ENCODE results near the gene SIGMAR1. TPM values are rescaled to one million over a fixed set of nuclear protein-coding genes. Genes with fewer than 3 reads are reported as not detected.
"Not testable (repeated sequence)": the region's sequence is repeated elsewhere in the genome, so short reads cannot be mapped to it uniquely, and the experiment has no call there.

Gene SIGMAR1
- total and polyA plus RNA-seq, 10 donors, result 19.4 to 39.7 (median 27.6) TPM

DNA sequence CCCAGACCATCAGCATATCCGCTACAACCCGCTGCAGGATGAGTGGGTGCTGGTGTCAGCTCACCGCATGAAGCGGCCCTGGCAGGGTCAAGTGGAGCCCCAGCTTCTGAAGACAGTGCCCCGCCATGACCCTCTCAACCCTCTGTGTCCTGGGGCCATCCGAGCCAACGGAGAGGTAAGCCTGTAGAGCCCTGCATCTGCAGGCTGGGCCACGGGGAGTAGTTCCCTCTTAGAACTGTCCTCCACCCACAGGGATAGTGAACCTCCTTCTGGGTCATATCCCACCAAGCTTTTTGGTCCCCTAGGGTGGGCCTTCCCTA lies 9.5 kb upstream of the SIGMAR1 start:
- H3K27ac ChIP-seq, result peak overlapping the region; percentile 83 to 95 (median 88)
- WGBS, 5 donors, result 0 to 3% (median 0%) methylated on average over 5 to 8 of the region's 8 CpGs
- H3K4me3 ChIP-seq, result peak overlapping the region; percentile 68 to 99 (median 90)
- TF ChIP-seq POLR2A (IDR thresholded peaks at IDR 0.05) (no peak), POLR2AphosphoS5 (IDR thresholded peaks at IDR 0.05) (no peak)
- no peak for DNase-seq
- peaks cover 0 to 38% (median 25%) of the 10 kb centered on the region in 6 donors for H3K36me3 ChIP-seq
- peaks cover 17 to 58% (median 26%) of the 10 kb centered on the region in 6 donors for H3K4me1 ChIP-seq
- no peaks in the 10 kb centered on the region for H3K27me3 ChIP-seq (replicated peaks in 1 of 7)
- H3K9me3 ChIP-seq, result no peaks in the 10 kb centered on the region
- intact Hi-C loops (cut with DNase I; ENCODE audit: low total_unique reads), result no loop called here

DNA sequence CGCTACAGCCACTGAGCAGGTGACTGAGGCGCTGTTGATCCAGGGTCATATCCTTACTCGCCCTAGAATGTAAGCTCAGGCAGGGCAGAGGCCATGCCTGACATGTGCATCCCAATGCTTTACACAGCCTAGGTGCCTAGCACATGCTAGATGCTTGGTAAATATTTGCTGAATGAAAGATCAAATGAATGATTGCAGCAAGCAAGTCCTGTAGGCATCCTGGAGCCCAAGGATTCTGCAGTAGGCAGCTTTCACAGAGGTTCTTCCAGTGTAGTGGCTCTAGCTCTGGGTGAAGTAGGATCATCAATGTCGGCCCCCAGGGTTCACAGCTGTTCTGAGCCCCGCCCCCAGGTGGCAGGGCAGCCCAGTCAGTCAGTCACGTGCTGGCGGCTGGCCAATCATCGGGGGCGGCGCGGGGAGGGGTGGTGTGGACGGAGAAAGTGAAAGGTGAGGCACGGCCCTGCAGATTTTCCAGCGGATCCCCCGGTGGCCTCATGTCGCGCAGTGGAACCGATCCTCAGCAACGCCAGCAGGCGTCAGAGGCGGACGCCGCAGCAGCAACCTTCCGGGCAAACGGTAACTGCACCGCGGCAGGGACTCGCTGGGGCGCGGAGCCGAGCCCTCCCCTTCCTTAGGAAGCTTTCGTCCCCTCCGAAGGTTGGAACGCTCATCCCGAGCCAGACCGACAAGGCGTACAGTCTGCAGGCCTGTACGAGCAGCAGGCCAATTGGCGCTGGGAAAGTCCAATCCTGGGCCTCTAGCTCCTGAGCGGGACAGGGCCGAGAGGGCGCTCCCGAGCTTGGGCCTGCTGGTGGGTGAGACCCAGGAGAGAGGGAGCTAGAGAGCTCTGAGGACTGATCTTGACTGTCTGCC lies 8.9 kb upstream of the SIGMAR1 start, which contains the start of gene GALT:
TSS of gene GALT (plus strand) at position 465 of the 873 bp plus-strand sequence. CDS start at position 495, 30 bp downstream.
- DNase-seq, result peak; percentile 99
- 6 to 9% (median 6%) methylated on average over 27 to 43 of the region's 43 CpGs for WGBS, 5 donors
- H3K27ac ChIP-seq, result peak within 1 kb of the TSS; percentile 83 to 95 (median 88)
- peaks cover 17 to 52% (median 23%) of the 10 kb centered on the region in 6 donors for H3K4me1 ChIP-seq
- intact Hi-C loops (cut with DNase I; ENCODE audit: low total_unique reads), result no loop called here
- peak within 1 kb of the TSS; percentile 68 to 99 (median 90) for H3K4me3 ChIP-seq
- H3K27me3 ChIP-seq (replicated peaks in 1 of 7), result no peaks in the 10 kb centered on the region
- TF ChIP-seq POLR2AphosphoS5 (IDR thresholded peaks at IDR 0.05) (peak; percentile 80 to 90 (median 89)), POLR2A (IDR thresholded peaks at IDR 0.05) (no peak)
- TF ChIP-seq, protein P1, sequence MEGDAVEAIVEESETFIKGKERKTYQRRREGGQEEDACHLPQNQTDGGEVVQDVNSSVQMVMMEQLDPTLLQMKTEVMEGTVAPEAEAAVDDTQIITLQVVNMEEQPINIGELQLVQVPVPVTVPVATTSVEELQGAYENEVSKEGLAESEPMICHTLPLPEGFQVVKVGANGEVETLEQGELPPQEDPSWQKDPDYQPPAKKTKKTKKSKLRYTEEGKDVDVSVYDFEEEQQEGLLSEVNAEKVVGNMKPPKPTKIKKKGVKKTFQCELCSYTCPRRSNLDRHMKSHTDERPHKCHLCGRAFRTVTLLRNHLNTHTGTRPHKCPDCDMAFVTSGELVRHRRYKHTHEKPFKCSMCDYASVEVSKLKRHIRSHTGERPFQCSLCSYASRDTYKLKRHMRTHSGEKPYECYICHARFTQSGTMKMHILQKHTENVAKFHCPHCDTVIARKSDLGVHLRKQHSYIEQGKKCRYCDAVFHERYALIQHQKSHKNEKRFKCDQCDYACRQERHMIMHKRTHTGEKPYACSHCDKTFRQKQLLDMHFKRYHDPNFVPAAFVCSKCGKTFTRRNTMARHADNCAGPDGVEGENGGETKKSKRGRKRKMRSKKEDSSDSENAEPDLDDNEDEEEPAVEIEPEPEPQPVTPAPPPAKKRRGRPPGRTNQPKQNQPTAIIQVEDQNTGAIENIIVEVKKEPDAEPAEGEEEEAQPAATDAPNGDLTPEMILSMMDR (IDR thresholded peaks at IDR 0.05 in 8 of 11, conservative IDR thresholded peaks at IDR 0.05 in 3 of 11), result peak in 9 of 11 experiments; percentile 28 to 71 (median 58)
- H3K9me3 ChIP-seq, result no peaks in the 10 kb centered on the region
- H3K36me3 ChIP-seq, result peaks cover 0 to 36% (median 25%) of the 10 kb centered on the region in 6 donors

DNA sequence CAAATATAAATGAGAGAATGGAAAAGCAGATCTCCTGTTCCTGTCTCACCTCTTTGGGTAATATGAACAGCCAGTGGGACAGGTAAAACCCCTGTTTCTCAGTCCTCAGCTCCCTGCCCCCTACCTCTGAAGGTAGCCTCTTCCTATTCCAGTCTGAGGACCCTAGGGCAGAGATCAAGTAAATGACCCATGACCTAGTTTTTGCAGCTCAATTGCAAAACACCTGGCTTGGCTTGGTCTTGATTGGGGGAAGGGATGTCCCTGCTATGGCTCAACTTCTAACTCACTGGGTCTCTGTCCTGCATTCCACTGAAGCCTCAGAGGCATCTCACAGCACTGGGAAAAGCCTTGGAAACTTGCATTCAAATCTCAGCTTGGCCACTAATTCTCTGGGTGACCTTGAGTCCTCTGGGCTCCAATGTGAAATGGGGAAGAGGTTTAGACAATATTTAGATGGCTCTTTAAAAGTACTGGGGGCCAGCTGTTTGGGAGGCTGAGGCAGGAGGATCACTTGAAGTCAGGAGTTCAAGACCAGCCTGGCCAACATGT lies 7.3 kb upstream of the SIGMAR1 start:
- Histone ChIP-seq H3K4me3 (no peak overlapping the region), H3K27me3 (replicated peaks in 1 of 7) (no peaks in the 10 kb centered on the region), H3K36me3 (peaks cover 0 to 20% (median 16%) of the 10 kb centered on the region in 6 donors), H3K27ac (no peak overlapping the region), H3K4me1 (peaks cover 17 to 36% (median 21%) of the 10 kb centered on the region in 6 donors), H3K9me3 (no peaks in the 10 kb centered on the region)
- intact Hi-C loops (cut with DNase I; ENCODE audit: low total_unique reads), result no loop called here
- no peak for DNase-seq
- TF ChIP-seq POLR2A (IDR thresholded peaks at IDR 0.05) (no peak), POLR2AphosphoS5 (IDR thresholded peaks at IDR 0.05) (no peak)
- TF ChIP-seq, protein P1 (IDR thresholded peaks at IDR 0.05 in 8 of 11, conservative IDR thresholded peaks at IDR 0.05 in 3 of 11), result no peak

DNA sequence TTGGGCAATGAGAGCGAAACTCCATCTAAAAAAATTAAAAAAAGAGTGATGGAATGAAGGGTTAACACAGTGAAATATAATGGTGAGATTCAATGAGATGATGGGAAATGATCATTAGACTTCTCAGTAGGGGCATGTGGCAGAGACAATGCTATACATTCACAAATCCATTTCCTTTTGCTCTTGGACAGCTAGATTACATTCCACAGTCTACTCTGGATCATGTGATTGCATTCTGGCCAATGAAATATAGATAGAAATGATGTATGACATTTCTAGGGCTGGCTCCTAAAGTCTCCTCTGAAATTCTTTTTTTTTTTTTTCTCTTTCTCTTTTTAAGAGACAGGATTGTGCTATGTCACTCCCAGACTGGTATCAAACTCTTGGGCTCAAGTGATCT lies 5.1 kb upstream of the SIGMAR1 start:
- Histone ChIP-seq H3K9me3 (no peaks in the 10 kb centered on the region), H3K36me3 (no peaks in the 10 kb centered on the region), H3K27me3 (replicated peaks in 1 of 7) (no peaks in the 10 kb centered on the region), H3K4me3 (no peak overlapping the region), H3K4me1 (peaks cover 11 to 29% (median 23%) of the 10 kb centered on the region in 6 donors), H3K27ac (no peak overlapping the region)
- TF ChIP-seq, protein P1 (IDR thresholded peaks at IDR 0.05 in 8 of 11, conservative IDR thresholded peaks at IDR 0.05 in 3 of 11), result no peak
- no peak for TF ChIP-seq POLR2AphosphoS5 (IDR thresholded peaks at IDR 0.05)
- TF ChIP-seq POLR2A (IDR thresholded peaks at IDR 0.05), result no peak
- 96 to 100% (median 98%) methylated on average over 1 of the region's 1 CpG for WGBS, 5 donors
- intact Hi-C loops (cut with DNase I; ENCODE audit: low total_unique reads), result no loop called here
- DNase-seq, result no peak

DNA sequence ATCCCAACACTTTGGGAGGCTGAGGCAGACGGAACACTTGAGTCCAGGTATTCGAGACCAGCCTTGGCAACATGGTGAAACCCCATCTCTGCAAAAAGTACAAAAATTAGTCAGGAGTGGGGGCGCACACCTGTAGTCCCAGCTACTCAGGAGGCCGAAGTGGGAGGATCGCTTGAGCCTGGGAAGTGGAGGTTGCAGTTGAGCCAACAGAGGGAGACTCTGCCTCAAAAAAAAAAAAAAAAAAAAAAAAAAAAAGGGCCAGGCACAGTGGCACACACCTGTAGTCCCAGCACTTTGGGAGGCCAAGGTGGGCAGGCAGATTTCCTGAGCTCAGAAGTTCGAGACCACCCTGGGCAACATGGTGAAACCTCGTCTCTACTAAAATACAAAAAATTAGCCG lies 1.7 kb upstream of the SIGMAR1 start:
- H3K36me3 ChIP-seq, result peaks cover 0 to 13% (median 3%) of the 10 kb centered on the region in 6 donors
- H3K27me3 ChIP-seq (replicated peaks in 1 of 7); intact Hi-C loops (cut with DNase I; ENCODE audit: low total_unique reads); H3K9me3 ChIP-seq; H3K27ac ChIP-seq; H3K4me3 ChIP-seq; DNase-seq: not testable (repeated sequence)
- peaks cover 0 to 41% (median 33%) of the 10 kb centered on the region in 6 donors for H3K4me1 ChIP-seq
- WGBS, 5 donors, result 85 to 95% (median 89%) methylated on average over 8 of the region's 8 CpGs

Data from spleen (tissue), 11 donors.